Measurements from ENCODE around the gene AHDC1.

DNA sequence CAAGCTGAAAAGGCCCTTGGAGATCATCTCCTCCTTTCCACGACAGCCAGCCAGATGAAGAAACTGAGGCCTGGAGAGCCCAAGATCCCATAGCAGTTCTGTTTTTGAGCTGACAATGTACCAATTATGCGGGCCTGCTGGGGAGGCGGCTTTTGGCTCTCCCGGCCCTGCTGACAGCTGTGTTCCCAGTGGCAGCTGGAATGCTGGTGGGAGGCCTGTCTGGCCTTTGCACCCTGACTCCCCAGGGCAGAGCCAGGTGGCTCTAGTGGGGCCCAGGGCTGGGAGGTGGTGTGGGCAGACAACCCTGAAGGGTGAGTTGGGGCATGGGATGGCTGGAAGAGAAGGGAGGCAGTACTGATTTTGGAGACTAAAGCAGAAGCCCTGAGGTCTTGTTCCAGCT, 83.3 kb downstream of the AHDC1 start:
- TF ChIP-seq, protein P1, sequence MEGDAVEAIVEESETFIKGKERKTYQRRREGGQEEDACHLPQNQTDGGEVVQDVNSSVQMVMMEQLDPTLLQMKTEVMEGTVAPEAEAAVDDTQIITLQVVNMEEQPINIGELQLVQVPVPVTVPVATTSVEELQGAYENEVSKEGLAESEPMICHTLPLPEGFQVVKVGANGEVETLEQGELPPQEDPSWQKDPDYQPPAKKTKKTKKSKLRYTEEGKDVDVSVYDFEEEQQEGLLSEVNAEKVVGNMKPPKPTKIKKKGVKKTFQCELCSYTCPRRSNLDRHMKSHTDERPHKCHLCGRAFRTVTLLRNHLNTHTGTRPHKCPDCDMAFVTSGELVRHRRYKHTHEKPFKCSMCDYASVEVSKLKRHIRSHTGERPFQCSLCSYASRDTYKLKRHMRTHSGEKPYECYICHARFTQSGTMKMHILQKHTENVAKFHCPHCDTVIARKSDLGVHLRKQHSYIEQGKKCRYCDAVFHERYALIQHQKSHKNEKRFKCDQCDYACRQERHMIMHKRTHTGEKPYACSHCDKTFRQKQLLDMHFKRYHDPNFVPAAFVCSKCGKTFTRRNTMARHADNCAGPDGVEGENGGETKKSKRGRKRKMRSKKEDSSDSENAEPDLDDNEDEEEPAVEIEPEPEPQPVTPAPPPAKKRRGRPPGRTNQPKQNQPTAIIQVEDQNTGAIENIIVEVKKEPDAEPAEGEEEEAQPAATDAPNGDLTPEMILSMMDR (IDR thresholded peaks at IDR 0.05), result no peak
- no peak for TF ChIP-seq POLR2A (IDR thresholded peaks at IDR 0.05)

Measured in ovary (tissue), 3 donors.